Measurements from ENCODE around the gene SOX15. TPM values are rescaled to one million over a fixed set of nuclear protein-coding genes. Genes with fewer than 3 reads are reported as not detected.
"Not testable (repeated sequence)": the region's sequence is repeated elsewhere in the genome, so short reads cannot be mapped to it uniquely, and the experiment has no call there.

The SOX15 gene
- total RNA-seq, 1 donor from 2014 or later = 0.47 TPM

- no peak for DNase-seq
Observed at GRCh38 chr17:7610641-7611040, 20.7 kb upstream of the SOX15 start.

- no peak for DNase-seq
Observed at GRCh38 chr17:7606280-7606679, 16.4 kb upstream of the SOX15 start.

- DNase-seq = not testable (repeated sequence)
Observed at GRCh38 chr17:7597561-7597960, 7.7 kb upstream of the SOX15 start.

GRCh38 chr17:7593296-7593695 is 3.4 kb upstream of the SOX15 start:
- no peak for DNase-seq

- no peak for DNase-seq
Observed at GRCh38 chr17:7592422-7593021, 2.6 kb upstream of the SOX15 start.

GRCh38 chr17:7591596-7591995 is 1.7 kb upstream of the SOX15 start:
- DNase-seq = no peak

- no peak for DNase-seq
Observed at GRCh38 chr17:7590743-7591142, 849 bp upstream of the SOX15 start.

- peak; percentile 76 for DNase-seq
Observed at GRCh38 chr17:7589204-7589868, 558 bp downstream of the SOX15 start.

- DNase-seq = no peak
Observed at GRCh38 chr17:7588553-7589203, 1.2 kb downstream of the SOX15 start.

- DNase-seq = no peak
Observed at GRCh38 chr17:7587420-7588151, 2.3 kb downstream of the SOX15 start.

- no peak for DNase-seq
Observed at GRCh38 chr17:7586673-7587419, 3.0 kb downstream of the SOX15 start.

- DNase-seq = peak; percentile 93
Observed at GRCh38 chr17:7583253-7584109, 6.4 kb downstream of the SOX15 start, which contains the start of gene MPDU1. MPDU1 (plus strand) TSS chr17:7583852; CDS start chr17:7583863, 11 bp downstream.

- DNase-seq = no peak
Observed at GRCh38 chr17:7582396-7583252, 7.3 kb downstream of the SOX15 start.

GRCh38 chr17:7580604-7581575 is 9.0 kb downstream of the SOX15 start:
- no peak for DNase-seq

GRCh38 chr17:7579834-7580603 is 9.9 kb downstream of the SOX15 start:
- no peak for DNase-seq

GRCh38 chr17:7579001-7579833 is 10.7 kb downstream of the SOX15 start, which contains the start of gene CD68:
CD68 (plus strand) TSS chr17:7579638; CDS start chr17:7579678, 40 bp downstream.
- no peak for DNase-seq

Measured in occipital lobe (tissue), 2 donors.